GM23338 (cell line): Measurements from ENCODE around the gene P2RY12. TPM values are rescaled to one million over a fixed set of nuclear protein-coding genes. Genes with fewer than 3 reads are reported as not detected.

Source experiments
- ATAC-seq: fragments of 200-7000 bp; cut with Tn5 transposase; 3 replicates; pipeline ENCODE4 v1.9.1; 2020
- DNase-seq: peaks from one replicate; pipeline ENCODE4 v3.0.0-alpha.2; 2015; ENCODE audit warnings: low spot score
- H2AFZ ChIP-seq: fragments of 200-600 bp; sonication (generic); 2 replicates; pipeline ENCODE4 v1.8.0; 2016; ENCODE audit warnings: antibody characterized with exemption, mild to moderate bottlenecking, moderate library complexity
- H3F3A ChIP-seq: fragments of 200-600 bp; sonication (generic); replicated peaks from 2 replicates; pipeline ENCODE4 v1.8.0; 2017; ENCODE audit warnings: antibody characterized with exemption, mixed run types, low read depth
- H3K27ac ChIP-seq: fragments of 200-600 bp; sonication (generic); 2 replicates; pipeline ENCODE4 v1.6.1; 2016; ENCODE audit warnings: low read depth
- H3K27me3 ChIP-seq: fragments of 200-600 bp; sonication (generic); 2 replicates; pipeline ENCODE4 v1.8.0; 2016; ENCODE audit warnings: mild to moderate bottlenecking, mixed run types, moderate library complexity; ENCODE audit not compliant: insufficient read depth
- H3K36me3 ChIP-seq: fragments of 200-600 bp; sonication (generic); 2 replicates; pipeline ENCODE4 v1.8.0; 2016; ENCODE audit warnings: mild to moderate bottlenecking; ENCODE audit not compliant: insufficient read depth
- H3K4me1 ChIP-seq: fragments of 200-600 bp; sonication (generic); 2 replicates; pipeline ENCODE4 v1.8.0; 2016; ENCODE audit warnings: mild to moderate bottlenecking, moderate library complexity; ENCODE audit not compliant: insufficient read depth
- H3K4me2 ChIP-seq: fragments of 200-600 bp; sonication (generic); 2 replicates; pipeline ENCODE4 v1.7.1; 2017; ENCODE audit warnings: mixed run types
- H3K4me3 ChIP-seq: fragments of 200-600 bp; sonication (generic); 2 replicates; pipeline ENCODE4 v1.6.1; 2016; ENCODE audit warnings: mixed run types
- H3K79me2 ChIP-seq: fragments of 200-600 bp; sonication (generic); replicated peaks from 2 replicates; pipeline ENCODE4 v1.8.0; 2017; ENCODE audit warnings: mild to moderate bottlenecking; ENCODE audit not compliant: insufficient read depth
- H3K9me2 ChIP-seq: fragments of 200-600 bp; sonication (generic); 2 replicates; pipeline ENCODE4 v1.8.0; 2017; ENCODE audit not compliant: insufficient read depth
- H4K20me1 ChIP-seq: fragments of 200-600 bp; sonication (generic); replicated peaks from 2 replicates; pipeline ENCODE4 v1.8.0; 2017; ENCODE audit warnings: mild to moderate bottlenecking; ENCODE audit not compliant: insufficient read depth
- H3K27ac Mint-ChIP-seq: 2 replicates; pipeline ENCODE4 v1.8.0; 2020; ENCODE audit warnings: inconsistent platforms, mild to moderate bottlenecking, moderate library complexity, mixed read lengths
- H3K27me3 Mint-ChIP-seq: 3 replicates; pipeline ENCODE4 v1.8.0; 2022; ENCODE audit warnings: low read depth, mild to moderate bottlenecking, moderate library complexity, mixed read lengths, inconsistent platforms; ENCODE audit not compliant: insufficient read depth, poor library complexity
- H3K36me3 Mint-ChIP-seq: 3 replicates; pipeline ENCODE4 v1.8.0; 2021; ENCODE audit warnings: low read depth, mild to moderate bottlenecking, inconsistent platforms, moderate library complexity, mixed read lengths
- H3K4me1 Mint-ChIP-seq: 3 replicates; pipeline ENCODE4 v1.8.0; 2020; ENCODE audit warnings: mild to moderate bottlenecking, inconsistent platforms, mixed read lengths
- H3K4me3 Mint-ChIP-seq: 3 replicates; pipeline ENCODE4 v1.8.0; 2021; ENCODE audit warnings: moderate library complexity, mild to moderate bottlenecking, inconsistent platforms, mixed read lengths
- H3K9me3 Mint-ChIP-seq: 3 replicates; pipeline ENCODE4 v1.8.0; 2020; ENCODE audit warnings: moderate library complexity, mild to moderate bottlenecking, inconsistent platforms, mixed read lengths
- ETS1 ChIP-seq: IDR thresholded peaks from 2 replicates; pipeline ENCODE4 v1.6.1; 2016; ENCODE audit warnings: antibody characterized with exemption
- EZH2 ChIP-seq: fragments of 200-600 bp; sonication (generic); IDR thresholded peaks from one replicate; pipeline ENCODE4 v1.8.0; 2017; ENCODE audit warnings: antibody characterized with exemption, mild to moderate bottlenecking, low read depth; ENCODE audit not compliant: unreplicated experiment
- REST ChIP-seq: IDR thresholded peaks from one replicate; pipeline ENCODE4 v1.6.1; 2018; ENCODE audit warnings: antibody characterized with exemption; ENCODE audit not compliant: unreplicated experiment
- ZNF114 ChIP-seq: fragments of 250-450 bp; sonication (Bioruptor Pico); IDR thresholded peaks from 2 replicates; pipeline ENCODE4 v1.5.0; 2020; ENCODE audit warnings: mild to moderate bottlenecking, moderate library complexity
- polyA plus RNA-seq: library from polyadenylated mRNA; unstranded; fragments of >200 nt; fragmentation: Nextera tagmentation; extraction: Ambion mirVana; gene quantifications from 2 replicates; pipeline ENCODE4 v1.2.1, GENCODE V29; 2016
- total RNA-seq: library from RNA; depleted of rRNA; stranded (reverse); fragments of >200 nt; shearing (Covaris generic); gene quantifications from 2 replicates; pipeline ENCODE4 v1.2.3, GENCODE V29; 2014
- TF ChIP-seq, protein P1 (sequence below): fragments of 250-450 bp; sonication (Bioruptor Pico); IDR thresholded peaks from 2 replicates; pipeline ENCODE4 v1.5.0; 2020; ENCODE audit warnings: mild to moderate bottlenecking, moderate library complexity

The P2RY12 gene
- total and polyA plus RNA-seq, 2 experiments from 2014 or later: 1.1 TPM; not detected in 1

DNA sequence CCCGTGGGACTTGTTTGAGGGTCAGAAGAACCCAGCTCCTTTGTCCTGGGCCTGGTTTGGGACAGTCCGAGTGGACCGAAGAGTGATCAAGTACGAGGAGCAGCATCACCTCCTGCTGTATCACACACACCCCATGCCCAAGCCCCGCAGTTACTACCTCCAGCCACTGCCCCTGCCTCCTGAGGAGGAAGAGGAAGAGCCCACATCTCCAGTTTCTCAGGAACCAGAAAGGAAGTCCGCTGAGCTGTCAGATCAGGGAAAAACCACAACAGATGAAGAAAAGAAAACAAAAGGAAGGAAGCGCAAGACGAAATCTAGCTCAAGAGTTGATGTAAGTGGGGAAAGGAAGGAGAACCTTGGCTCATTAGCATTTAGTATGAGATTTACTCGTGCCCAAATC, 3.3 kb upstream of the P2RY12 start (continued):
- TF ChIP-seq, protein P1, sequence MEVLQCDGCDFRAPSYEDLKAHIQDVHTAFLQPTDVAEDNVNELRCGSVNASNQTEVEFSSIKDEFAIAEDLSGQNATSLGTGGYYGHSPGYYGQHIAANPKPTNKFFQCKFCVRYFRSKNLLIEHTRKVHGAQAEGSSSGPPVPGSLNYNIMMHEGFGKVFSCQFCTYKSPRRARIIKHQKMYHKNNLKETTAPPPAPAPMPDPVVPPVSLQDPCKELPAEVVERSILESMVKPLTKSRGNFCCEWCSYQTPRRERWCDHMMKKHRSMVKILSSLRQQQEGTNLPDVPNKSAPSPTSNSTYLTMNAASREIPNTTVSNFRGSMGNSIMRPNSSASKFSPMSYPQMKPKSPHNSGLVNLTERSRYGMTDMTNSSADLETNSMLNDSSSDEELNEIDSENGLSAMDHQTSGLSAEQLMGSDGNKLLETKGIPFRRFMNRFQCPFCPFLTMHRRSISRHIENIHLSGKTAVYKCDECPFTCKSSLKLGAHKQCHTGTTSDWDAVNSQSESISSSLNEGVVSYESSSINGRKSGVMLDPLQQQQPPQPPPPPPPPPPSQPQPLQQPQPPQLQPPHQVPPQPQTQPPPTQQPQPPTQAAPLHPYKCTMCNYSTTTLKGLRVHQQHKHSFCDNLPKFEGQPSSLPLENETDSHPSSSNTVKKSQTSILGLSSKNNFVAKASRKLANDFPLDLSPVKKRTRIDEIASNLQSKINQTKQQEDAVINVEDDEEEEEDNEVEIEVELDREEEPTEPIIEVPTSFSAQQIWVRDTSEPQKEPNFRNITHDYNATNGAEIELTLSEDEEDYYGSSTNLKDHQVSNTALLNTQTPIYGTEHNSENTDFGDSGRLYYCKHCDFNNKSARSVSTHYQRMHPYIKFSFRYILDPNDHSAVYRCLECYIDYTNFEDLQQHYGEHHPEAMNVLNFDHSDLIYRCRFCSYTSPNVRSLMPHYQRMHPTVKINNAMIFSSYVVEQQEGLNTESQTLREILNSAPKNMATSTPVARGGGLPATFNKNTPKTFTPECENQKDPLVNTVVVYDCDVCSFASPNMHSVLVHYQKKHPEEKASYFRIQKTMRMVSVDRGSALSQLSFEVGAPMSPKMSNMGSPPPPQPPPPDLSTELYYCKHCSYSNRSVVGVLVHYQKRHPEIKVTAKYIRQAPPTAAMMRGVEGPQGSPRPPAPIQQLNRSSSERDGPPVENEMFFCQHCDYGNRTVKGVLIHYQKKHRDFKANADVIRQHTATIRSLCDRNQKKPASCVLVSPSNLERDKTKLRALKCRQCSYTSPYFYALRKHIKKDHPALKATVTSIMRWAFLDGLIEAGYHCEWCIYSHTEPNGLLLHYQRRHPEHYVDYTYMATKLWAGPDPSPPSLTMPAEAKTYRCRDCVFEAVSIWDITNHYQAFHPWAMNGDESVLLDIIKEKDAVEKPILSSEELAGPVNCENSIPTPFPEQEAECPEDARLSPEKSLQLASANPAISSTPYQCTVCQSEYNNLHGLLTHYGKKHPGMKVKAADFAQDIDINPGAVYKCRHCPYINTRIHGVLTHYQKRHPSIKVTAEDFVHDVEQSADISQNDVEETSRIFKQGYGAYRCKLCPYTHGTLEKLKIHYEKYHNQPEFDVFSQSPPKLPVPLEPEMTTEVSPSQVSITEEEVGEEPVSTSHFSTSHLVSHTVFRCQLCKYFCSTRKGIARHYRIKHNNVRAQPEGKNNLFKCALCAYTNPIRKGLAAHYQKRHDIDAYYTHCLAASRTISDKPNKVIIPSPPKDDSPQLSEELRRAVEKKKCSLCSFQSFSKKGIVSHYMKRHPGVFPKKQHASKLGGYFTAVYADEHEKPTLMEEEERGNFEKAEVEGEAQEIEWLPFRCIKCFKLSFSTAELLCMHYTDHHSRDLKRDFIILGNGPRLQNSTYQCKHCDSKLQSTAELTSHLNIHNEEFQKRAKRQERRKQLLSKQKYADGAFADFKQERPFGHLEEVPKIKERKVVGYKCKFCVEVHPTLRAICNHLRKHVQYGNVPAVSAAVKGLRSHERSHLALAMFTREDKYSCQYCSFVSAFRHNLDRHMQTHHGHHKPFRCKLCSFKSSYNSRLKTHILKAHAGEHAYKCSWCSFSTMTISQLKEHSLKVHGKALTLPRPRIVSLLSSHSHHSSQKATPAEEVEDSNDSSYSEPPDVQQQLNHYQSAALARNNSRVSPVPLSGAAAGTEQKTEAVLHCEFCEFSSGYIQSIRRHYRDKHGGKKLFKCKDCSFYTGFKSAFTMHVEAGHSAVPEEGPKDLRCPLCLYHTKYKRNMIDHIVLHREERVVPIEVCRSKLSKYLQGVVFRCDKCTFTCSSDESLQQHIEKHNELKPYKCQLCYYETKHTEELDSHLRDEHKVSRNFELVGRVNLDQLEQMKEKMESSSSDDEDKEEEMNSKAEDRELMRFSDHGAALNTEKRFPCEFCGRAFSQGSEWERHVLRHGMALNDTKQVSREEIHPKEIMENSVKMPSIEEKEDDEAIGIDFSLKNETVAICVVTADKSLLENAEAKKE (CRISPR knock-in tag): no peak
- TF ChIP-seq REST: no peak

DNA sequence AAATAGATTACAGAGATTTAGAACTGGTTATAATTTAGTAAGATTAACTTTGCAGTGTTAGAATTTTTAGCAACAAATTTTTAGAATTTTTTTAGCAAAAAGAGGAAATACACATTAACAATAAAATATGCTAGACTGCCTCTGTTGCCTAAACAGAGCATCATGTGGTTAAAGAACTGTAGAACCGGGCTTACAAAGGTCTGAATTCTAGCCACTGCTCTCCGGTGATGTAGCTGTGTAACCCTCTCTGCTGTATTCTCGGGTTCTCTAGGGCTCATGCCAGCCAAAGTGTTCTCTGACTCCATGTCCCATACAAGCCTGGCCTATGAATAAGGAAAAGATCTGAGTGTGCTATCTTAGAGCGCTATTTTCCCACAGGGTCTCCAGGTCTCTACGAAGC, 2.9 kb upstream of the P2RY12 start:
- no peak overlapping the region for H3K4me3 Mint-ChIP-seq
- no peaks in the 10 kb centered on the region for H3K27me3 ChIP-seq
- H3K79me2 ChIP-seq: no peaks in the 10 kb centered on the region
- H4K20me1 ChIP-seq: no peaks in the 10 kb centered on the region
- no peak overlapping the region for H3K4me3 ChIP-seq
- no peaks in the 10 kb centered on the region for H3K27me3 Mint-ChIP-seq
- H3F3A ChIP-seq: no peaks in the 10 kb centered on the region
- ATAC-seq (no peak), DNase-seq (no peak)
- H2AFZ ChIP-seq: no peak overlapping the region
- no peaks in the 10 kb centered on the region for H3K9me2 ChIP-seq
- H3K36me3 ChIP-seq: peaks cover 5% of the 10 kb centered on the region; the same call in 1 of the 2 replicates
- no peak overlapping the region; the same call in 1 of the 2 replicates for H3K27ac Mint-ChIP-seq
- H3K36me3 Mint-ChIP-seq: peaks cover 31% of the 10 kb centered on the region
- H3K27ac ChIP-seq: no peak overlapping the region
- H3K4me1 Mint-ChIP-seq: peaks cover 20% of the 10 kb centered on the region
- H3K4me1 ChIP-seq: peaks cover 14% of the 10 kb centered on the region
- no peak overlapping the region for H3K4me2 ChIP-seq
- H3K9me3 Mint-ChIP-seq: no peaks in the 10 kb centered on the region
- no peak for TF ChIP-seq EZH2
- no peak for TF ChIP-seq ZNF114
- TF ChIP-seq ETS1: no peak
- no peak for TF ChIP-seq REST
